Measurements from ENCODE around the gene IPO11.

- no peak for TF ChIP-seq CTCF (conservative IDR thresholded peaks at IDR 0.05; ENCODE audit: low read depth in 2 of 2)
- TF ChIP-seq POLR2AphosphoS5 (IDR thresholded peaks at IDR 0.05; ENCODE audit: low read depth), result no peak
- TF ChIP-seq EZH2 (IDR thresholded peaks at IDR 0.05; ENCODE audit: low read depth, unreplicated experiment), result no peak
- no peak for TF ChIP-seq EZH2phosphoT487 (IDR thresholded peaks at IDR 0.05; ENCODE audit: unreplicated experiment)
These were observed 201.8 kb downstream of the IPO11 start for GRCh38 chr5:62614355-62614754.

Measured in GM23338 (cell line).